Neuronal stem cell (in vitro differentiated cells): ENCODE results near the gene DCLK2.

Experiments used
- DNase-seq: peaks from one replicate; pipeline ENCODE4 v3.0.0-alpha.2; 2013; ENCODE audit warnings: low spot score
- H2AFZ ChIP-seq: one replicate; pipeline ENCODE4 v1.6.1; 2013; ENCODE audit warnings: mild to moderate bottlenecking, low read length, inconsistent platforms
- H2AK5ac ChIP-seq: 2 replicates; pipeline ENCODE4 v1.6.1; 2013; ENCODE audit warnings: low read depth, mild to moderate bottlenecking, inconsistent platforms, low read length, moderate library complexity, mixed read lengths
- H2BK120ac ChIP-seq: 2 replicates; pipeline ENCODE4 v1.6.1; 2013; ENCODE audit warnings: low read depth, mild to moderate bottlenecking, inconsistent platforms, low read length, moderate library complexity, mixed read lengths
- H2BK12ac ChIP-seq: one replicate; pipeline ENCODE4 v1.6.1; 2013; ENCODE audit warnings: low read length, inconsistent platforms
- H2BK15ac ChIP-seq: 2 replicates; pipeline ENCODE4 v1.6.1; 2013; ENCODE audit warnings: mild to moderate bottlenecking, low read length, inconsistent platforms, mixed read lengths
- H2BK5ac ChIP-seq: one replicate; pipeline ENCODE4 v1.6.1; 2013; ENCODE audit warnings: inconsistent platforms, mild to moderate bottlenecking, low read length, moderate library complexity
- H3K14ac ChIP-seq: one replicate; pipeline ENCODE4 v1.6.1; 2013; ENCODE audit warnings: low read length, inconsistent platforms
- H3K18ac ChIP-seq: 2 replicates; pipeline ENCODE4 v1.6.1; 2013; ENCODE audit warnings: low read length, inconsistent platforms
- H3K23ac ChIP-seq: 2 replicates; pipeline ENCODE4 v1.6.1; 2013; ENCODE audit warnings: low read depth, mild to moderate bottlenecking, mixed read lengths, low read length, inconsistent platforms; ENCODE audit not compliant: poor library complexity
- H3K27ac ChIP-seq: replicated peaks from 3 replicates; pipeline ENCODE4 v1.5.1; 2013; ENCODE audit warnings: low read length, inconsistent platforms
- H3K27me3 ChIP-seq, 3 experiments: 2 replicates each; pipeline ENCODE4 v1.6.1; 2013; ENCODE audit warnings: low read length in 3 of 3, mild to moderate bottlenecking in 2 of 3, inconsistent platforms in 1 of 3, low read depth in 1 of 3, mixed read lengths in 1 of 3, moderate library complexity in 1 of 3; ENCODE audit not compliant: control insufficient read depth in 3 of 3, insufficient read depth in 3 of 3
- H3K36me3 ChIP-seq, 2 donors: replicated peaks in 1 of 2; 2 replicates each; pipeline ENCODE4 v1.6.1; 2013; ENCODE audit warnings: low read length in 2 of 2; ENCODE audit not compliant: control insufficient read depth in 2 of 2, insufficient read depth in 2 of 2
- H3K4ac ChIP-seq: 2 replicates; pipeline ENCODE4 v1.6.1; 2013; ENCODE audit warnings: inconsistent platforms, mild to moderate bottlenecking, low read length, moderate library complexity
- H3K4me1 ChIP-seq, 2 donors: 1 replicate in 1 of 2; 2 replicates in 1 of 2; pipeline ENCODE4 v1.6.1; 2013; ENCODE audit warnings: low read length in 2 of 2, low read depth in 1 of 2; ENCODE audit not compliant: control insufficient read depth in 2 of 2, insufficient read depth in 1 of 2
- H3K4me2 ChIP-seq: one replicate; pipeline ENCODE4 v1.6.1; 2013; ENCODE audit warnings: mild to moderate bottlenecking, low read length, inconsistent platforms; ENCODE audit not compliant: insufficient read depth, poor library complexity, severe bottlenecking
- H3K4me3 ChIP-seq, 2 donors: 2 replicates each; pipeline ENCODE4 v1.5.1; 2013; ENCODE audit warnings: low read length in 2 of 2, mild to moderate bottlenecking in 2 of 2, inconsistent platforms in 1 of 2, moderate library complexity in 1 of 2
- H3K79me1 ChIP-seq: one replicate; pipeline ENCODE4 v1.6.1; 2013; ENCODE audit warnings: low read depth, mild to moderate bottlenecking, inconsistent platforms, low read length, moderate library complexity
- H3K9ac ChIP-seq: one replicate; pipeline ENCODE4 v1.6.1; 2013; ENCODE audit warnings: mild to moderate bottlenecking, low read depth, low read length, inconsistent platforms; ENCODE audit not compliant: poor library complexity
- H3K9me3 ChIP-seq, 2 donors: replicated peaks in 1 of 2; 2 replicates each; pipeline versions ENCODE3 to v1.6.1; 2013; ENCODE audit warnings: low read length in 2 of 2, mild to moderate bottlenecking in 2 of 2, inconsistent platforms in 1 of 2, low read depth in 1 of 2, mixed read lengths in 1 of 2, moderate library complexity in 1 of 2; ENCODE audit not compliant: control insufficient read depth in 2 of 2, insufficient read depth in 1 of 2
- H4K8ac ChIP-seq: one replicate; pipeline ENCODE4 v1.6.1; 2013; ENCODE audit warnings: low read depth, mild to moderate bottlenecking, inconsistent platforms, low read length, moderate library complexity
- H4K91ac ChIP-seq: one replicate; pipeline ENCODE4 v1.6.1; 2013; ENCODE audit warnings: low read length, low read depth, mild to moderate bottlenecking, inconsistent platforms; ENCODE audit not compliant: poor library complexity
- WGBS, 2 donors: extraction: QIAGEN DNeasy Blood & Tissue Kit; methylation state at CpG; one replicate each; pipeline ENCODE4 v1.1.7; 2013; ENCODE audit warnings: missing lambda C conversion rate in 2 of 2, mixed read lengths in 1 of 2; ENCODE audit not compliant: insufficient read length in 2 of 2, insufficient replicate concordance in 1 of 2; ENCODE audit errors: extremely low coverage in 2 of 2; 5-methylcytosine and 5-hydroxymethylcytosine counted together

Gene DCLK2

DNA sequence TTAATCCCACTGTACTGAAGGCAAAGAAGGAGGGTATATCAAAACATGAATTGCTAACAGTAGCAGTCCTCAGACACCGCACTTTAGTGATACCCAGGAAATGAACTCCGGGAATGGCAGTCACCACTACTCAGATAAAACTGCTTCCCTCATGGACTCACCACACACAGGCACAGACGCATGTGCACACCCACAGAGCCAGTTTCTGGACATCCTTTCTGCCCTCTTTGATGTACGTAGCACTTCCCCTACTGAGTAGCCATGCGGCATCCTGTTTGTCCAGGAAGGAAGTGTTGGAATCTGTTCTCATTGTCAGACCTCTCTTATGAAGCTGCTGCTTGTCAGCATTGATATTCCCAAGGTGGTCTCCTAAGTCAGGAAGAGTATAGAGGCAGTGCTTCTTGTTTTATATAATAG lies 95.7 kb downstream of the DCLK2 start:
- peak overlapping the region; percentile 70 for H2AFZ ChIP-seq
- H2AK5ac ChIP-seq = no peak overlapping the region
- no peak for DNase-seq
- no peak overlapping the region for H3K23ac ChIP-seq
- no peak overlapping the region for H4K8ac ChIP-seq
- H2BK120ac ChIP-seq = no peak overlapping the region
- peaks cover 12 to 24% of the 10 kb centered on the region in 2 donors for H3K4me1 ChIP-seq
- no peak overlapping the region for H3K4ac ChIP-seq
- H3K18ac ChIP-seq = peak overlapping the region; percentile 20
- no peaks in the 10 kb centered on the region for H3K36me3 ChIP-seq
- H3K27me3 ChIP-seq = no peaks in the 10 kb centered on the region
- H3K14ac ChIP-seq = no peak overlapping the region
- H3K4me2 ChIP-seq = no peak overlapping the region
- H2BK12ac ChIP-seq = no peak overlapping the region
- no peak overlapping the region for H2BK15ac ChIP-seq
- H3K4me3 ChIP-seq = peak overlapping the region in 1 of 2 donors; percentile 43
- no peak overlapping the region for H3K27ac ChIP-seq
- no peak overlapping the region for H3K9ac ChIP-seq
- H3K9me3 ChIP-seq = no peaks in the 10 kb centered on the region
- WGBS, 2 donors = no CpG with 5 or more reads among the region's 5 CpGs
- H3K79me1 ChIP-seq = no peaks in the 10 kb centered on the region
- H2BK5ac ChIP-seq = no peak overlapping the region
- H4K91ac ChIP-seq = no peak overlapping the region

- Histone ChIP-seq H3K4me2 (no peak overlapping the region), H3K9ac (no peak overlapping the region), H3K79me1 (no peaks in the 10 kb centered on the region), H3K23ac (no peak overlapping the region), H2BK12ac (no peak overlapping the region), H3K36me3 (no peaks in the 10 kb centered on the region), H3K9me3 (no peaks in the 10 kb centered on the region), H2BK15ac (no peak overlapping the region), H2BK5ac (no peak overlapping the region), H3K14ac (no peak overlapping the region), H3K4me1 (peaks cover 12 to 30% of the 10 kb centered on the region in 2 donors), H3K27ac (no peak overlapping the region), H2AFZ (no peak overlapping the region), H3K27me3 (no peaks in the 10 kb centered on the region), H3K4ac (no peak overlapping the region), H2AK5ac (no peak overlapping the region), H3K4me3 (no peak overlapping the region), H2BK120ac (no peak overlapping the region), H4K91ac (no peak overlapping the region), H3K18ac (no peak overlapping the region), H4K8ac (no peak overlapping the region)
- WGBS, 2 donors = no CpG with 5 or more reads among the region's 1 CpG
- DNase-seq = no peak
These were observed 98.3 kb downstream of the DCLK2 start for GRCh38 chr4:150176547-150176946.

DNA sequence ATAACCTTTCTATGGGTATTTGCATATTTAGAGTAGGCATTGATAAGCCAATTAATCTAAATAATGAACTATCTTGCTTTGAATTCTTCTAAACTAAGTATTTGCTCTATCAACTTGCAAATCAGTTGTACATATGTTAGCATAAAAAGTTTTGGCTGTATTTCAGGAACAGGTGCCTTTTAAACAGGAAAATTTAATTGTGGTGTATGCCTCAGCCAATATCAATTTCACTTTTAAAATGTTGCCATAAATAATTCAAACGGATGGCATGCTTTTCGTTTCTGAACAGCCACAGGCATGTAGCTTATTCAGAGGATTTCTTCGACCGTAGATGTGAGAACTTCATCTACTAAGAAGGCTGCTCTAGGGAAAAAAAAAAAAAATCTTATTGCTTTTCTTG lies 99.9 kb downstream of the DCLK2 start:
- no peak overlapping the region for H2AK5ac ChIP-seq
- H3K4me3 ChIP-seq = no peak overlapping the region
- no peak for DNase-seq
- no peaks in the 10 kb centered on the region for H3K36me3 ChIP-seq
- H4K91ac ChIP-seq = no peak overlapping the region
- H3K9me3 ChIP-seq = no peaks in the 10 kb centered on the region
- H3K23ac ChIP-seq = no peak overlapping the region
- no peak overlapping the region for H3K4me2 ChIP-seq
- WGBS, 2 donors = no CpG with 5 or more reads among the region's 4 CpGs
- no peak overlapping the region for H3K18ac ChIP-seq
- no peak overlapping the region for H2AFZ ChIP-seq
- H3K27me3 ChIP-seq = no peaks in the 10 kb centered on the region
- no peak overlapping the region for H2BK15ac ChIP-seq
- H2BK12ac ChIP-seq = no peak overlapping the region
- H2BK5ac ChIP-seq = no peak overlapping the region
- H3K4ac ChIP-seq = no peak overlapping the region
- no peak overlapping the region for H4K8ac ChIP-seq
- no peak overlapping the region for H3K27ac ChIP-seq
- H3K79me1 ChIP-seq = no peaks in the 10 kb centered on the region
- H3K9ac ChIP-seq = no peak overlapping the region
- H3K14ac ChIP-seq = no peak overlapping the region
- H3K4me1 ChIP-seq = peaks cover 9 to 29% of the 10 kb centered on the region in 2 donors
- no peak overlapping the region for H2BK120ac ChIP-seq

DNA sequence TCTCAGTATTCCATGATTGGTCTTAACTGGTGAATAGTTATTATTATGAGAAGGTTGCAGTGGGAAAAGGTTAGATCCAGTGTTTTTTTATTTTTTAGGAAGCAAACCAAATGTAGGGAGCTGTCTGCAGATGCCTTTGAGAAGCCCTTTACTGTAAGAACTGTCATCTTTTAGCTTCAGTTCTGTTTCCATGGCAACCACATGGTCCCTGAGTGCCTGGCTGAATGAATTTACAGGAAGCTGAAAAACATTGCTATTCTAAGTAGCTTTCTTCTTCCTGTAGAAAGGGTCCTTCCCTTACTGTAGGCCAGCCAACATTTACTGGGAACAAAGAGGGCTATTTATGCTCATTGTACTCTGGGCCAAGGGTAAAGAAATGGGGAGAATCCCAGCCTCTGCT lies 103.3 kb downstream of the DCLK2 start:
- Histone ChIP-seq H3K14ac (no peak overlapping the region), H3K4me2 (no peak overlapping the region), H2AK5ac (no peak overlapping the region), H3K18ac (no peak overlapping the region), H2BK120ac (no peak overlapping the region), H3K27me3 (no peaks in the 10 kb centered on the region), H3K23ac (no peak overlapping the region), H3K36me3 (no peaks in the 10 kb centered on the region), H3K27ac (no peak overlapping the region), H4K8ac (no peak overlapping the region), H2BK5ac (no peak overlapping the region), H2AFZ (no peak overlapping the region), H3K79me1 (no peaks in the 10 kb centered on the region), H2BK15ac (no peak overlapping the region), H3K9ac (no peak overlapping the region), H3K9me3 (no peaks in the 10 kb centered on the region), H3K4ac (no peak overlapping the region), H4K91ac (no peak overlapping the region), H3K4me1 (peaks cover 0 to 23% of the 10 kb centered on the region in 2 donors), H3K4me3 (no peak overlapping the region), H2BK12ac (no peak overlapping the region)
- DNase-seq = no peak
